NOMO-1 treated with DMSO at 0.1 percent for 48 hours (cell line): ENCODE results near the gene ORMDL1.

Experiments
- DNase-seq: peaks from one replicate; lab custom pipeline; 2025; ENCODE audit not compliant: unreplicated experiment; lab: John Stamatoyannopoulos, UW

The ORMDL1 gene, protein sequence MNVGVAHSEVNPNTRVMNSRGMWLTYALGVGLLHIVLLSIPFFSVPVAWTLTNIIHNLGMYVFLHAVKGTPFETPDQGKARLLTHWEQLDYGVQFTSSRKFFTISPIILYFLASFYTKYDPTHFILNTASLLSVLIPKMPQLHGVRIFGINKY

DNA sequence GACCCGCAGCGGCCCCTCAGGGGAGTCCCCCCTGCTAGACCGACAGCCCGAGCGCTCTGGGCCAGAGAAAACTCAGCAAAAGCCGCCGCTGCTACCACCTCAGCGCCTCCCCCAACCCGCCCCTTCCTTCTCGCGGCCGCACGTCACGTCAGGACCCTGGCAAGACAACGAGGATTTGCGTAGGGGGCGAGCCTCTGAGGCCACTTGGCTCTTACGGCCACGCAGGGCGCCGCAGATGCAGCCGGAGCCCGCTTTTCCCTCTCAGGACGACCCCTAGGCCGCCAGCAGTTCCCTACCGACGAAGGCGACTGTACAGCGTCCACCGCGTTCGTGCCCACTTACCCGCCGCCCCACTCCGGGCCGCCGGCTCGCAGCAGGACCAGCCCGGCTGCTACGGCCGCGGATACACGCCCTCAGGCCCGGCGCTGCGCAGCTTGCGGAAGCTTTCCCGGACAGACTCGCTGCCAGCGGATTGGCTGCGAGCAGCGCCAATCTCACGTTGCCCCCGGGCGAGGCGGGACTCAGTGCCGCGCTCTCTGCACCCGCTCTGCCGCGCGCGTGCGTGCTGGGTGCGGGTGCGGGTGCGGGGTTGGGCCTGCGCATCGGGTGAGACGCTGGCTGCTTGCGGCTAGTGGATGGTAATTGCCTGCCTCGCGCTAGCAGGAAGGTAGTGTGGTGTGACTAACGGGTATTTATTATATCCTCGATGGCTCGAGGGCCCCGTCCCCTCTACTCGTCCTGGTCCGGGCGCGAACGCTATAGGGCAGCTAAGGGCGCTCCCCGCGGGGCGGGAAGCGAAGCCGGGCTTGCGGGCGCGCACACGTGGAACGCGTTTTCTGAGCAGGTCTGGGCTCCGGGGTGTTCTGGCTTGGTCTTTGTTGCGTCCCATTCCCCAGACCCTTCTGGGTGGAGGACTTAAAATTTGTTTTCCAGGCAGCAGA is at the start of gene ORMDL1, which contains the start of gene PMS1:
TSS of gene ORMDL1 (minus strand) at position 413 of the 941 bp plus-strand sequence. CDS start 1,744 bp downstream, outside the sequence.
TSS of gene PMS1 (plus strand) at position 524 of the 941 bp plus-strand sequence. CDS start 7,360 bp downstream, outside the sequence.
- peak; percentile 90 for DNase-seq

DNA sequence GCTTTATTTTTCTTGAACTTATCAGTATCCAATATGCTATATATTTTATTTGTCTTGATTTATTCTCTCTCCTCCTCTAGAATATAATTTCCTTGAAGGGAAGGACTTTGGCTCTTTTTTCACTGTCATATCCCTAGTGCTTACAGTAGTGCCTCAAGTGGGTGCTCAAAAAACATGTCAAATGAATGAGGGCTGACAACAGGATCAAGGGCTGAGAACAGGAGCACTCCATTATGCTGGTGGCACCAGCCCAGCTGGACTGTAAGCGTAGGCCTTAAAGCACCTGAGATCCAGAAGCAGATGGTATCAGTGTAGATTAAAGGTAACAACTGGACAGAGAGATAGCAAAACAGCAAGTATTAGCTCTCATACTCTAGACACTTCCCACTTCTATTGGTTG is 46.4 kb upstream of the ORMDL1 start:
- DNase-seq: no peak

DNA sequence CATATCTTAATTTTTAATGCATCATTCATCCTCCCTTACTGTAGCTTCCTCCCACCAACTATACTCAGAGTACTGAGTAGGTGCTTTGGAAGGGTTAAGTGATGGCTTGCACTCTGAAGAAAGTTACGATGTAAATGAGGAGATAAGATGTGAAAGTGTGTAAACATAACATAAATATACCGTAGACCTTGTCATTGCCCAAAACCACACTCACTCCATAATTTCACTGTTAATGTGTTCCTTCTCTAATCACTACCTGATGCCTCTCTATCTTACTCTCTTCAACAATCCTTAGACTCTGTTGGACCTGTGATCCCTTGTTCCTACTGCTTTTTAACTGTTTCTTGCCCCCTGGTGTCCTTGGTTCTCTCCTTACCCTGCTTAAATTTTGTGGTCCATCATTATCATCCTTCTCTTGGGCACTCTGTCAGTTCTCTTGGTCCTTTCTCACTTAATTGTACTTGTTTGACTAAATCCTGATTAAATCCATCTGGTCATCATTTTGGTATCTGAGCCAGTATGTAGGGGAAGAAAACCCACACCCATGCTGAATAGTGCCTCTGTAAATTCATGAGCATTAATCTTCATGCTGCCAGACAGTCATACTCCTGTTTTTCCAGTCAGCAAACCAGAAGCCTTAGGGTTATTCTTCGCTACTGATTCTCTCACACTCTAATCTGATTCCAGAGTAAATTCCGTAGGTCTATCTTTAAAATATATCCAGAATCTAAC is 45.1 kb upstream of the ORMDL1 start:
- DNase-seq: no peak

DNA sequence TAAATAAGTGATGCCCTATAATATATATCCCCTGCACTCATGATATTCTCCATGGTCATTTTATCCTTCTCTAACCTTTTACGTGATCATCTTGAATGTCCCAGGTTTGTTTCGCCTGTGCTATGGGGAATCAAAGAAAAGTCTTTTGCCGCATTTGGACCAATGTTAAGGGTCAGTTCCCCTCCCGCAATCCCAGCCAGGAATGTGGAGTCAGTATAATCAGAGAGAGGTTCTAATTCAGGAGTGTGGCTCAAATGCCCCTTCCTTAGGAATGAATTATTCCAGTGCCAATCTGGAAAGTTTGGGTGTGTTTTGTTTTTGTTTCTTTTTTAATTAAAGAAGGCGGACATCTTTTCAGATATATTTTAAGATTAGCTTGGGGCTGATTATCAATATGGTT is 41.9 kb upstream of the ORMDL1 start:
- no peak for DNase-seq

DNA sequence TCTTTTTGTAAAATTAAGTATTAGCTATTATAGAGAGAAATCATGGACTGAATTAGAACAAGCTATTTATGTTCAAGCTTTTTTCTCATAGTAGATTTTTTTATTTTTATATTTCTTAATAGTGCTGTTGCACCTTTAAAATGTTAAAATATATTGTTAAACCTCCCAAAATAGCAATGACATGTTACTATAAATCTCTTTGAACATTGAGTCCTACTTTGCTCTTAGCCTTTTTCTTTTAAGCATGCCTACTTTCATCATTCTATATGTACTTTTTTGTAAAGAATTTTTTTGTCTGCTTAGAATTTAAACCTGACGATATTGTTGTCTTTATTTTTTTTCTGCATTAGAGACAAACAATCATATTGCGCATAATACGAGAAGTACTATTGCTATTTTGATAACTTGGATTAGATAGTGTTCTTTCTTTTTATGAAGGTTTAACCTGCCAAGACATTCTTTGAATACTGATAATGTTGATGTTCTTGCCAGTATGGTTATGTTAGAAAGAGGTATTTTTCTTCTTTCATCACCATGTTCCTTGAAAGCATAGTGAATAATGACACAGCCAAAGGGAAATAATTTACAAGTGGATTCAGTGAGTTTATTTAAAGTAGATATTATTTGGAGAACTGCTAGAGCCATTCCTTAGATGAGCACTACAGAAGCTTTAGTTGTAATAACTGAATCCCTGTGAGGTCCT is 40.7 kb upstream of the ORMDL1 start:
- DNase-seq: no peak

DNA sequence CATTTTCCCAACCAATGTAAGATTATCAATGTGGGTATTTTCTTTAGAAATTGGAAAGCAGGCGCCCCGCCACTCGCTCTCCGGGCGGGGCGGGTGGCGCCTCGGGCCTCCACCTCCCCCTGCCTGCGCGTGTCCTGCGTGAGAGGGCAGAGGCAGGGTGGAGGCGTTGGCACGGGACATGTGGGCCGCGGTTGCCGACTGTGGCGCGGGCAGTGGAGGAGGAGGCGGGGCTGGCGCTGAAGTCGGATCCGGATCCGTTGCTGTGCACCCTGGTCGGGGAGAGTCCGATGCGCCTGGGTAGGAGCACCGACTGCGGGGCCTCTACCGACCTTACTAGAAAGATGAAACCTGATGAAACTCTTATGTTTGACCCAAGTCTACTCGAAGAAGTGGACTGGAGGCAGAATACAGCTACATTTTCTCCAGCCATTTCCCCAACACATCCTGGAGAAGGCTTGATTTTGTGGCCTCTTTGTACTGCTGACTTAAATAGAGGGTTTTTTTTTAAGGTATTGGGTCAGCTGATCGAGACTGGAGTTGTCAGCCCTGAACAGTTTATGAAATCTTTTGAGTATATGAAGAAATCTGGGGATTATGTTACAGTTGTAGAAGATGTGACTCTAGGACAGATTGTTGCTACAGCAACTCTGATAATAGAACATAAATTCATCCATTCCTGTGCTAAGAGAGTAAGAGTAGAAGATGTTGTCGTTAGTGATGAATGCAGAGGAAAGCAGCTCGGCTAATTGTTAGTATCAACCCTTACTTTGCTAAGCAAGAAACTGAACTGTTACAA is 38.0 kb upstream of the ORMDL1 start:
- no peak for DNase-seq

DNA sequence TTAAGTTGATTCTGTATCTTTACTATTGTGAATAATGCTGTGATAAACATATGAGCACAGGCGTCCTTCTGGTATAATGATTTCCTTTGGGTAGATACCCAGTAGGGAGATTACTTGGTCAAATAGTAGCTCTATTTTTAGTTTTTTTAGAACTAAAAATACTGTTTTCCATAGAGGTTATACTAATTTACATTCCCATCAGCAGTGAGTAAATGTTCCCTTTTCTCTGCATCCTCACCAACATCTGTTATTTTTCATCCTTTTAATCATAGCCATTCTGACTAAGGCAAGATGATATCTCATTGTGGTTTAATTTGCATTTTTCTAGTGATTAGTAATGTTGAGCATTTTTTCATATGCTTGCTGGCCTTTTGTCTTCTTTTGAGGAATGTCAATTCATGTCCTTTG is 35.2 kb upstream of the ORMDL1 start:
- DNase-seq: no peak

DNA sequence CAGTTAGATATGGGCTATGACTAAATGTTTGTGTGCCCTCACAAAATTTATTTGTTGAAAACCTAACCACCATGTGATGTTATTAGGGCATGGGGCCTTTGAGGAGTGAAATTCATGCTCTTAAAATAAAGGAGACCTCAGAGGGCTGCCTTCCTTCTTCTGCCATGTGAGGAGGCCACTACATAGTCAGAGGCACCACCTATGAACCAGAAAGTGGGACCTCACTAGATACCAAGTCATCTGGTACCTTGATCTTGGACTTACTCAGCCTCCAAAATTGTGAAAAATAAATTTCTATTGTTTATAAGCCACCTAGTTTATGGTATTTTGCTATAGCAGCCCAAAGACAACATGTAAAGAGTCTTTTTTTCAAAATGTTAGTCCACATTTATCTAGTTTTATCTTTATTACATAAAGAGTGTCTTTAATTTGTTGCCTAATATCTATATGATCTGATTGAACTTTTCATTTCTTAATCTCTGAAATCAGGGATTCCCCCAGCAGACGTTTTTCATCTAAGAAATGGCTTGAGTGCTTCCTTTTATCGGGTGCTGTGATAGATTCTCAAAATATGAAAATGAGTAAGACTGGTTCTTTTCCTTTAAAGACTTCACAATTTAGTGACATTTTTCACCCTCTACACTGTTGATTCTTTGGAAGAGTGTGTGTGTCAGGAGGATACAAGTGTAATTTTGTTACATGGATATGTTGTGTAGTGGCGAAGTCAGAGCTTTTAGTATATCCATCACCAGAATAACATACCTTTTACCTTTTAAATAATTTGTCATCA is 34.3 kb upstream of the ORMDL1 start:
- DNase-seq: no peak

DNA sequence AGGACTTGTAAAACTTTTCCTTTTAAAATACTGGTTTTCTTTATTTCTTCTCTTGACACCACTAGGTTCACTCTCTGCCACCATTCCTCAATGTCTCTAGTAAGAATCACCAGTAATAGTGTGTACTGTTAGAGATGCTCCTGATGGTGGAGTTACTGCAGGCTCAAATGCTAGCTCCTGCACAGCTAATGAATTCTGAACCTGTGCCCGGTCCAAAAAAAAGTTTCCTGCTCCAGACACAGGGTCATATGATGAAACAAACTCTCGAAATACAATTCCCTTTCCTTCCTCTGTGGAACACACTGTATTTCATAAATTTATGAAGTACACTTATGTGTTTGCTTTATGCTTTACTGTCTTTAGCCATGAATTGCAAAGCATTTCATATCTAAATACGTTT is 19.3 kb upstream of the ORMDL1 start:
- DNase-seq: no peak

DNA sequence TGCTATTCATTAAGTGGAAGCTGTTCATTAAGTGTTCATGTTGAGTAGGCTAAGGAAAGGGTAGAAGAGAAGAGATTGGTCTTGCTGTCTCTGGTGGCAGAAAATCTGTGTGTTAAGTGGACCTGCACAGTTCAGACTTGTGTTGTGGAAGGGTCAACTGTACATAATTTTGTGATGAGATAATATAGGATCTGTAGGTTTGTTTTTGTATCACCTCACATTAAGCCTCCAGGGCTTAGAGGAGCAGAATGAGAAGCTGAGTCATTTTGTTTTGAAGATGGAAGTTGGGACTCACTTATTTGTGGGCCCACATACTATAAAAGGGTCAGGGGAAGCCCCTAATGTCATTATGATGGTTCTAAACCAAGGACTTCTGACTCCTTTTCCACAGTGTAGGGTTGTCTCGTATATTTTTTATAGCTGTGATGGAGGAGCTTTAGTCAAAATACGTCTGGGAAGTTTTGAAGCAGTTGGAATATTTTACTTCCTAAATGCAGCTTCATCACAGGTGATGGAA is 18.3 kb upstream of the ORMDL1 start:
- no peak for DNase-seq

DNA sequence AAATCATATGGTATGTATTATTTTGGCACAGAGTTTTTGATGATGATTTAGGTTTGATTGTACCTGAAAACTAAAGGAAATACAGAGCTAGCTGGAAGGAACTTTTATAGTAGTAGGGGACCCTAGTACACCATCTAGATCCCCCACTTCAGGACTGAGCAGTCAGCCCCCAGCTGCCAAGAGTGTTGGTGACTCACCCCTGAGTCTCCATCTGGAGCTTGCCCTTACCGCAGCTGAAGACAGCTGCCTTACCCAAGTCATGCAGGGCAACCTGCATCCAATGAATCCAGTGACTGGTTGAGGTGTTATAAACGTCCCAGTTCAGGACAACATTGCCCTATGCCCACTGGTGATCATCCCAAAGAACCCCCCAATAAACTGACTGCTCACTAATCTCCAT is 15.4 kb upstream of the ORMDL1 start:
- DNase-seq: no peak

DNA sequence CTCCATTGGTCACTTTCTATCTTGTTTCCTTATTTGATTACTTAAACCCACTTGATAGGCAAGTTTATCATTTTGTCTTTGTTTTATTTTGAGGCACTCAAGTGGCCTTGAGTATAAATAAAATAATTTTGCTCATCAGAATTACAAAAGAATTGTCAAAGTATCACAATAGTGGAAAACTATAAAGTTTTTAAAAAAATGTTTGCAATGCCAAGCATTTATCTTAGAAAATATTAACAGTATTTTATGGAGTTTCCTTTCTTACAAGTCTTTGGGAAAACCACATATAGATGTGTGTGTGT is 14.8 kb upstream of the ORMDL1 start:
- no peak for DNase-seq

DNA sequence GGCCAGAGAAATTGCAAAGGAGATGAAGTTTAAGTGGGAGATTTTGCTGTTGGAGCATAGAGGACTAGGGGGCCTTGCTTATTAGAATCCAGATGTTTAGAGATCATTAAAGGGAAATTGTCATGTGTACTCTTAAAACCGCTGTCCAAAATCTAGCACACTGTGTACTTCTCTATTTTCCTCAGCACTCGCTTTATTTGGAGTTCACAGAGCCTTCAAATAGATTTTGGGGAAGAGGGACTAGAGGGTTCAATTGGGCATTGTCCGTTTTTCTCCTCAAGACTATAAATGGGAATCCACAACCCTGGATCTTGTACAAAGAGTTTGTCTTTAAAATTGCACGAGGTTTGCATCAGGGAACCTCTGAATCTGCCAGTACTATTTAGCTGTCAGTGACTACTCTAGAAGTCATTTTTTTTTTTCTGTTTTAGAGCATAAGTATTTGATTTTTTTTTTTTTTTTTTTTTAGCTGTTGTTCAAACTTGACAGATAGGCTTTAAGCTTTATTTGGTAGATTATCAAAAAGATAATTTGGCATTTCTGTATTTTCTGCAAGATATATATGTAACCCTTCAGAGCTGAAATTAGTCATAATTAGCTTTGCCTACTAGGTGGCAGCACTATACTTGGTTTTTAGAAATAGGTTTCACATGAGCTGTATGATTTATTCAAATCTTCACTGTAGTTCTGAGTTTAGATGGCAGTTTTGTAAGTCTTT is 14.3 kb upstream of the ORMDL1 start:
- DNase-seq: peak; percentile 31

DNA sequence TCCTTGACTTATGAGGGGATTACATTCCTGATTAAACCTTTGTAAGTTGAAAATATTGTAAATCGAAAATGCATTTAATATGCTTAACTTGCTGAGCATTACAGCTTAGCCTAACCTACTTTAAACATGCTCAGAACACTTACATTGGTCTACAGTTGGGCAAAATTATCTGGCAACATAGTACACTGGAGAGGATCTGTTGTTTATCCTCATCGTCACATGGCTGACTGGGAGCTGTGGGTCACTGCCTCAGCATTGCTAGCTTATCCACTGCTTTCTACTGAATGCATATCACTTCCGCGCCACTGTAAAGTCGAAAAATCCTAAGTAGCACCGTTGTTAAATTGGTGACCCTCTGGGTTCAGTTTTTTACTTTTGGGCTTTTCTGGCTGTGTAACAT is 13.8 kb upstream of the ORMDL1 start:
- DNase-seq: no peak

DNA sequence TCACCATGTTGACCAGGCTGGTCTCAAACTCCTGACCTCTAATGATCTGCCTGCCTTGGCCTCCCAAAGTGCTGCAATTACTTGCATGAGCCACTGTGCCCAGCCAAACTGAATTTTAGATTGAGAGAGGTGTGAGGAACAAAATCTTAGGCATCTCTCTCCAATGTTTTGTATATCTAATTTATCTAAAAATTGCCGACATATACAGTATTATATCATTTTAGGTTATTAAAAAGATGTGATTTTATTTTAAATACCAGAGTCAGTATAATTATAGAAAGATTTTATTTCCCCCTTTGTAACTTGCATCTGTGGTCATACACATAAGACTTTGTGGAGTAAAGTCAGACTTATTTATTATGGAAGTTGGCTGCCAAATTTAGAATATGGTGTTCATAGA is 10.2 kb upstream of the ORMDL1 start:
- no peak for DNase-seq

DNA sequence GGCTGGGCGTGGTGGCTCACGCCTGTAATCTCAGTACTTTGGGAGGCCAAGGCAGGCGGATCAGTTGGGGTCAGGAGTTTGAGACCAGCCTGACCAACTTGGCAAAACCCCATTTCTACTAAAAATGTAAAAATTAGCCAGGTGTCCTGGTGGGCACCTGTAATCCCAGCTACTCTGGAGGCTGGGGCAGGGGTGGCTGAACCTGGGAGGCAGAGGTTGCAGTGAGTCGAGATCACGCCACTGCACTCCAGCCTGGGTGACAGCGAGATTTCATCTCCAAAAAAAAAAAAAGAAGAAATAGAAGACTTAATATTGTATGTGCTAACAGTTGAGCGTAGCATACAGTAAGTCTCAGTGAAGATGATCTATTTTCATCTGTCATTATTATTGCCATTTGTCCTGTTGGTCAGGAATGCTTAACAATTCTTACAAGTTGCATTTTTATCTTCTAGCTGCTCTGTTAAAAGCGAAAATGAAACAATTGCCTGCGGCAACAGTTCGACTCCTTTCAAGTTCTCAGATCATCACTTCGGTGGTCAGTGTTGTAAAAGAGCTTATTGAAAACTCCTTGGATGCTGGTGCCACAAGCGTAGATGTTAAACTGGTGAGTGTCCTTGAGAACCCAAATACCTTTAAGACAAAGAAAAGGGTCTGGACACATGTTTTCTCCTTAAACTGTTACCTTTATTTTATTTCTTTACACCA is 7.4 kb upstream of the ORMDL1 start:
- DNase-seq: no peak

DNA sequence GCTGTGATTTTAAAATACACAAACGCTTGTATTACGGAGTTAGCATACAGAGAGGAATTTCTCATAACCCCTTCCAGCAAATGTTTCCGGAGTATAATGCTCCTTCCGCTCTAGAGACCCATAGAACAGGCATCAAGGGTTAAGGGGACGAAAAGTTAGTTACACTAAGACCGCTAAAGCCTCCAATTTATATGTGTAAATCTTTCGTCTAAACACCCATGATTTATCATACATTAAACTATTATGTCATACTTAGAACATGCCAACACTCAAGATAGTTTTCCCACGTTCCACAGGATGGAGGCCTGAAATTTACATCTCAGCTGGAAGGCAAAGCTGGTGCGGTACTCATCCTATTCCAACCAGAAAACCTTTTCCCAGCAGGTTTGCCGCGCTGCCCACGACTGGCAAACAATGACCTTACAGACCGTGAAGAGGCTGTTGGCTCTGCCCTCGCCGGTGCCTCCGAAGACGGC is 650 bp downstream of the ORMDL1 start:
- DNase-seq: peak; percentile 47

DNA sequence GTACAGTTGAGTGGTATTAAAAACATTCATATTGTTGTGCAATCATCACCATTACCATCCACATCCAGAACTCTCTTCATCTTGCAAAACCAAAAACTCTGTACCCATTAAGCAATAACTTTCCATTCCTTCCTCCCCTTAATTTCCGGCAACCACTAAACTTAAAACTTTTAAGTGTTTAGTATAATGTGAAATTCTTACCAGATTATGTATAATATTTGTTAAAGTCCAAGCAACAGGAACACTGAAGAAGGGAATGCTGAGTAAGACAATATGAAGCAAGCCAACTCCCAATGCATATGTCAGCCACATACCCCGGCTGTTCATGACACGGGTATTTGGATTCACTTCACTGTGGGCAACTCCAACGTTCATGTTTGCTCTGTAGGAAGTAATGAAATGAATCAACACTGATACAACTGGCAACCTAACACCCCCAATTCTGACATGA is 1.9 kb downstream of the ORMDL1 start:
- peak; percentile 66 for DNase-seq
